Activated CD8-positive, alpha-beta memory T cell treated with anti-CD3 and anti-CD28 coated beads for 24 hours (primary cell): Measurements from ENCODE around the gene KCNIP3.

ENCODE experiments used
- DNase-seq: peaks from one replicate; pipeline ENCODE4 v3.0.0-alpha.2; 2020

Gene KCNIP3

DNA sequence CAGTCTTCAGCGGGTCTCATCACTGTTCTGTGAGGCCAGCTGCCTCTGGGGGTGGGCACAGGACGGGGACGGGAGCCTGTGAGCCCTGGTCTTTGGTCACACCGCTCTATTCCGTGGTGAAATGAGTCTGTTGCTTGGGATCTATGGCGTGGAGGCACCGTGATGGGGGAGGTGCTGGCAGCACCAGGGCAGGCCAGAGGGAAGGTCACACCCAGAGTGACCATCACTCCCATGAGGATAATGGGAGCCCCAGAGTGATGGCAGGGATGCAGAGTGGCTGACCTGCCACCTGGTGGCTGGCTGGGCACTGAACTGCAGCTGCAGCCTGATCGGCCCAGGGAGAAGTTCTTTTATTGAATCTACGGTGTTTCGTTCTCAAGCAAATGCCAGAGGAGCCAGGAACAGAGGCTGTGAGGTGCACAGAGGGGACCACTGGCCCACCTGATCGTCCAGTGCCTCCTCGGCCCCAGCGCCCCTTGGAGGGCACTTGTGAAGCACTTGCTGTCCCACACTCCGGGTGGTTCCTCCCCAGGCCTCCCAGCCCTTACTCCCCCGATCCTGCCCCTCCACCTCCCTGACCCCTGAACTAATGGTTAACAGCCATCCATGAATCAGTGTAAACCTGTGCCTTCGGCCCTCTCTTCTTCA, 17.9 kb downstream of the KCNIP3 start:
- no peak for DNase-seq

DNA sequence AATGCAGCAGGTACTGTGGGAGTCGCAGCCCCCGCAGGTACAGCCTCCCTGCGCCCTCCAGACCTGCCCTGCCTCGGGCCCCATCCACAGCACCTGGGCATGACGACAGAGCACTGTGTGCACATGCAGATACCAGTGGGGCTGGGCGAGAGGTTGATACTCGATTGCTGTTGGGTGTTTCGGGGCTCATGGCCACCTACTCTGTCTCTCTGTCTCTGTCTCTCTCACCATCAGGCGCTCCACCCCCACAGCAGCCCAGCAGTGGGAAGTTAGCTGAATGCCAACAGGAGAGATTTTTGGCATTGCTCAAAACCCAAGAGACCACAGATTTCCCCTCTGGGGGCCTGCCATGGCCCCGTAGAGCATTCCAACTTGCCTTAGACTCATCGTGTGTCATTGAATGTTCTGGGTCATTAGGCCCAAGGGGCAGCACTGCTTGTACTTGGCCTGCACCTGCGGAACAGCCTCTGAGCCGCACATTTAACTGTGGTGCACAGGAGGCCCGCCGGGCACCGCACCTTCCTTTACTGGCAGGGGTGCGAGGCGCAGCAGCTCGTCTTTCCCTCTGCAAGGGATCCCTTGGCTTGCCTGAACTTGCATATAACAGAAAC, 18.8 kb downstream of the KCNIP3 start:
- no peak for DNase-seq

DNA sequence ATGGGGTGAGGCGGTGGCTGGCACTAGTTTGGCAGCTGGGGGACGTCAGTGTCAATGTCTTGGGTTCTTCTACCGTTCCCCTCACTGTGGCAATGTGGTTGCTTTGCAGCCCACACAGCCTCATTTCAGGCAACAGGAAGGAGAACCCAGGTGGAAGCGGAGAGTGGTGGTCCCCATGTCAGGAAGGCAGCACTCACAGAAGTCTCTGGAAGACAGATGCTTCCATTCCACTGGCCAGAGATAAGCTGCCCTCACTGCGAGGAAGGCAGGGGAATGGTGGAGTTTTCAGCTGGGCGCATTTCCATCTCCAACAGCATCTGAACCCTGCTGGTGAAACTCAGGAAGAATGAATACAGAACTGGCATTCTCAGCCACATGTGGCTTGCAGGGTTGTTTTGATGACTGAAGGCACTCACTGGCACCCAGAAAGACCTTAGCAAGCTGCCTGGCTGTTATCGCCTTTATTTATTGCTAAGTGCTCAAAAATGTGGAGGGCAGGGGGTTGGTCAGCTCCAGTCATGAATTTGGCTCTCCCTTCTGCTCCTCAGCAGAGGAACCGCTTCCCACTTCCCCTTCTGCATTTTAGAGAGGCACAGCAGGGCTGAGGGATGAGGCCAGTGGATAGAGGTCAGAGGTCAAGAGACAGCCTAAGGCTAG, 19.4 kb downstream of the KCNIP3 start:
- DNase-seq = no peak

DNA sequence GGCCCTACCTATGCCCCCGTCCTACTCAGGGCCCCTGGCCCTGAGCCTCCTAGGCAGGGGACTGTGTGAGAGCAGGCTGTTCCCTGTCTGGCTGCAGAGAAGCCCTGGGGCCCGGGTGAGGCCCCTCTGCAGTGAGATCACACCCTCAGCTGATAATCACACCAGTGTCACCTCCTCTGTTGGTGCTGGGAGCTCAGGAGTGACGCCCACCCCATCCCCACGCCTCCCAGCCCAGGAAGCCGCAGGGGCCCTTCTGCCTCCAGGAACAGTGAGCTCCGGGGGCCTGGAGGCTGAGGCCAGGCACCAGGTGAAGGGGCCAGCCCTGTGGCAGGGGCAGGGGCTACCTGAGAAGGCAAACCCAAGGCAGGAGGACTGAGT, 20.0 kb downstream of the KCNIP3 start:
- no peak for DNase-seq

DNA sequence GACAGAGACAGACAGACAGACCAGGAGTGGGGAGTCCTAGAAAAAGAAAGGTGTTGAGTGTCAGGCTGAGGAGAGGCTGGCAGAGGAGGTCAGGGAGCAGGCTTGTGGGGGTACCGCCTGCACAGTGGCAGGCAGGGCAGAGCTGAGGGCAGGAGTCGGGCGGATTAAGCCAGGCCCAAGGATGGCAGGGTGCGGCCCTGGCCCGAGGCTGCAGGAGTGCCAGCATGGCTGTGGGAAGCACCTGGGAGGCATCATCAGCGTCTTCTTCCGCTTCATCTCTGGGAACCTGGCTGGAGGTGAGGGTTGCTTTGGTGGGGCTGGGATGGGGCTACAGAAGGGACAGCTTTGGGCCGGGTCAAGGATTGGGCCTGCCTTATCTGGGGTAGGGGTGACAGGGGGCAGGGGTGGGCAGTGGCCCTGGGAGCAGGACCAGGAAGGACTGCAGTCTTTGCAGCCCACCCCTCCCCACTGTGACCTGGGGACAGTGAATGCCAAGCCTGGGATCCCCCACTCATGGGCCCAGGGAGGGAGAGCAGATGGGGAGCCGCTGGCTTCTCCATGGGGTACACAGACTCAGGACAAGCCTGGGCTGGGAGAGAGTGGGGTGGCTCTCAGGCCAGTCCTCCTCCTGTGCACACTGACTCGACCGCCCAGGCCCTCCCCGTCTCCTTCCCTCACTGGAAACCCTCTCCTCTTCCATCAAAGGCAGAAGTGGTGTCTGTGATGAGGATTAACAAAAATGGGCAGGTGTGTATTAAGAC, 20.7 kb downstream of the KCNIP3 start:
- no peak for DNase-seq

DNA sequence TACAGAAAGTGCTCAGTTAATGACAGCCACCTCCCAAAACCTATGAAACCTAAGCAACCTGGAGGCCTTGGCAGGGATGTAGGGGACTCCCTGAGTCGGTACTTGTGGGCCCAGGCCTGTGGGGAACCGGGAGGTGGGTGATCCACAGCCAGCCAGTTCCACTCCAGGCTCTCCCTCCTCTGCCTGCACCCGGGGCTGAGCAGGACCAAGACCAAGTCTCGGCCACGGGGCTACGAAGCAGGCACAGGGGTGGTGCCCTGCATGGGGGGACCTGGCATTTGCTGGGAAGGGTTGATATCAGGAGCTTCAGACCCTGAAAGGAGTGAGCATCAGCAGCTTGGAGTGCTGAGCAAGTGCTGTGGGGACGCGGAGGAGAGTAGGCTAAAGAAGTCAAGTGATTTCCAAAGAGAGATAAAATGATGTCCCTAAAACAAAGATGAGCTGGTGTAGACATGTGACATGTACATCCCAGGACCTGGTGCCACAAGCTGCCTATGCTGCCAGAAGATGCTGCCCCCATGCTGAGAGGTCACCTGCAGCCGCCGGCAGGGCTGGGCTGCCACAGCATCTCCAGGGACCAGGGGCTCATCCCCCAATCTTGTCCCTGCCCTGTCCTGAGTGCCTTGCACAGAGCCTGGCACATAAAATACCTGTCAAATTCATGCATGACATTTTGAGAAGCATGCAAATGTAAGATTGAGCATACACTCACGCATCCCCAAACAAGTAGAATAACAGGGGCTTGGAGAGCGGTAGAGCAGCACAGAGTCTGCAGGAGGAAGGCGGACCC, 21.5 kb downstream of the KCNIP3 start:
- DNase-seq = no peak

DNA sequence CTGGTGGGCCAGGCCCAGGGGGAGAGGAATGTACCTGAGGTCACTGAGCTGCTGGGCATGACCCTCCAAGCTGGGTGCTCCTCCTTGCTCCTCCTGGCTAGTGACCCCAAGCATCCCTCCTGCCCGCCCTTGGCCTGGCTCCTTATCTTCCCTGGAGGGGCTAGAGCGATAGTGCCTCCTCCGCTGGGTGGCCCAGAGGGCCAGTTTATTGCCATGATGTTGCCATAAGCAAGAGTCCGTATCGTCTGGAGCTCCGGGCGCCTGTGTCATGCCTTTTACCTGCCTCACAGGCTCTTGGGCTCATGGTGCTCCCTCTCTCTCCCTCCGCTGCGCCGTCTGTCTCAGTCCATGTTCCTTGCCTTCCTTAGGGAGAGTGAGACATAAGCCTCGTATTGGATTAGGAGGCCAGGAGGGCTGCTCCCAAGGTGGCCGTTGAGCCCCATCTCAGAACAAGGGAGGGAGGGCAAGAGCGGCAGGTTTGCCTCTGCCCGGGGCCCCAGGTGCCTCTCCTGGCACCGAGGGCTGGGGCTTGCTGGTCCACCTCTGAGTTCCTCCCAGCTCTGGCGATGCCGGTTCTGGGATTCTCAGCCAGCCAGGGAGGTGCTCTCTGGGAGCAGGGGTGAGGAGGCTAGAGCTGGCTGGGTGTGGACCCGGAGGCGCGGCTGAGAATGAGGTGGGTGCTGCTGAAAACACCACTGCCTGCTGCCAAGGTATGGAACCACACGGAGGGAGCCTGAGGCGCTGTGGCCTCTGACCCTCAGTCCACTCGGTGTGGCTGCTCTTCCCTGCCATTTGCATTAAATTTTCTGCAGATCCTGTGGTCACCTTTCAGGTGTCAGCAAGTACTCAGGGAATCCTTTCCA, 22.6 kb downstream of the KCNIP3 start:
- no peak for DNase-seq

DNA sequence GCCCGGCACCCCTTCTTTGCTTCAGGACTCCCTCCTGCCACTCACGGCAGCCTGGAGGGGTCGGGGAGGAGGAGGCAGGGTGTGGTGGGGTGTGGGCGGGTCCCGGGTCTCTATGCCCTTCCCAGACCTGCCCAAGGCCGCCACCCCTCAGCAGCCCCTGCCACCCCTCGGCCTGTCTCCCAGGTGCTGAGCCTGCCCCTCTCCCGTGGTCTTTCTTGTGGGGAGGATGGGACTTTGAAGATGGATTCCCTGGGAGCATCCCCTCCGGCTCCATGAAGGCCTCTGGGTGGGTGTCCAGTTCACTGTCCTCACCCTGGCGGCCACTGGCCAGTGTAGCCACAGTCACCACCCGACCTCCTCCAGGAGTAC, 23.2 kb downstream of the KCNIP3 start:
- no peak for DNase-seq

DNA sequence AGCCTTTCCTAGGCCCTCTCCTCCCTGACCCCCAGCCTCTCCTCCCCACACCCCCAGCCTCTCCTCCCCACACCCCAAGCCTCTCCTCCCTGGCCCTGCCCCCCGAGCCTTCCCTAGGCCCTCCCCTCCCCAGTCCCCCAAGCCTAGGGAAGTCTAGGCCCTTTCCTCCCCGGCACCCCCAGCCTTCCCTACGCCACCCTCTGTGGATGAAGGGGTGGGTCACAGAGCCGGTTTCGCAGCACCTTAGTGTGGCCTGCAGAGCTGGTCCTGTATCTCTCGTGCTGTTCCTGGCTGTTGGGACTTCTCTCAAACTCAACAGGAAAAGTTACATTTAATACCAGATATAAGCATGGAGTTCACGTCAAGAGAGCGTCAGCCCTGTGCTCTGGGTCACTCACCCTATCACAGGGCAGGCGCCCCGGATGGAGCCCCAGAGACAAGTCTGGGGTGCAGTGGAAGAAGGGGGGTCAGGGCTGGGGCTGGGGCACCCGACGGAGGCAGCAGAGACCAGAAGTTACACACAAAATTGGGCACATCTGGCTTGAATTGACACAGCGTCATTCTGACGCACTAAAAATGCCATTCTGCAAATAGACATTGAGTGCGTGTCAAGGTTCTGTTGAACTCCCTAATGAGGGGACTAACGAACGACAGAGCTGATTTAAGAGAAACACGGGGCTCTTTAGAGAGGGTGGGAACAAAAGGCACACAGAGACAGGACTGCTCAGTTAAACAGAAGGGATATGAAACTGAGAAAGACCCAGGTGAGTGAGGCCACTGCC, 24.0 kb downstream of the KCNIP3 start:
- no peak for DNase-seq

DNA sequence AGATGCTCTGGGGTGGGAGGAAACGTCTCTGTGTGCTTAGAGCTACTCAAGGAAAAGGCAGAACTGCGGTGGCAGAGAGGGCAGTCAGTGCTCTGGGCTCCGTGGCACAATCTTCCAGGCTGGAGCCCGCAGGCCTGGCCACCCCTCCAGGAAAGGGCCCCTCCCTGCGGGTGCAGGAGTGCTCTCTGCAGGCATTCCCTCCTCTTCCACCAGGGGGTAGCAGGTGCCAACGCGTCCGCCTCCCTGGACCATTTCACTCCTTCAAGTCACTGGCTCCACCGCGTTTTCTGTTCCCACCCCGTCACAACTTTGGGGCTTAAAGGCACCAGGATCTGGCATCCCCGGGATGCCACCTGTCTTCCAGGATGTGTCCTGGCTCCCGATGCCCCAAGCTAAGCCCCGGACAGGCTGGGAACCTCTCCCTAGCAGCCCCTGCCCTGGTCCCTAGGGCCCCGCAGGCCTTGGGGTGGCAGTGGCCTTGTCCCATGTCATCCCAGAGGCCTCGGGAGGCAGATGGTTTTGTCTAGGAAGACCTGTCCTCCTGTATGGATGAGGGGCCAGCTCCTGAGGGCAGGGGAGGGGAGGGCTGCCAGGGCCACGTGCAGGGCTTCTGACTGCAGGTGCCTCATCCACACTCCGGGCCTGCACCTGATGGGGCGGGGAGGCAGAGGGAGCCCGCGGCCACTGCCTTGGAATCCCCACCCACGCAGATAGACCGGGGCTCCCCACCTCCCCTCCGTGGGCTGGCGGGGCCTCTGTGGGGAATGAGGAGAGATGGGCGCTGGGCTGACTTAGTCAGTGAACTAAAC, 26.4 kb downstream of the KCNIP3 start:
- DNase-seq = no peak

DNA sequence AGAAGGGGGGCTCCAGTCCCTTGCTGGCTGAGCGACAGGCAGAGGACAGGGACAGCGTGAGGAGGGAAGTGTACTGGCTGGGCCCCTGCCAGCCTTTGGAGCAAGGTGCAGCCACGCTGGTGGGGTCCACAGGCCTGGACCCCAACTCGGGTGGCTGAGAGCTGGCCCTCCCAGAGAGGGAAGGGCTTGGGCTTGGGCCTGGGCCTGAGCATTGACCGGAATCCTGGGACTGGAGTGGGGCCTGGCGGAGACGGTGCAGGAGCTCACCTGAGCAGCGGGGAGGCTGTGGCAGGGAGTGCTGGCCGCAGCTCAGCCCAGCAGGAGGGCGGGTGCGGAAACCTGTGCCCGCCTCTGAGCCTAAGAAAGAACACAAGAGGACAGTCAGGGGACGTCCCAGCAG, 27.9 kb downstream of the KCNIP3 start:
- no peak for DNase-seq

DNA sequence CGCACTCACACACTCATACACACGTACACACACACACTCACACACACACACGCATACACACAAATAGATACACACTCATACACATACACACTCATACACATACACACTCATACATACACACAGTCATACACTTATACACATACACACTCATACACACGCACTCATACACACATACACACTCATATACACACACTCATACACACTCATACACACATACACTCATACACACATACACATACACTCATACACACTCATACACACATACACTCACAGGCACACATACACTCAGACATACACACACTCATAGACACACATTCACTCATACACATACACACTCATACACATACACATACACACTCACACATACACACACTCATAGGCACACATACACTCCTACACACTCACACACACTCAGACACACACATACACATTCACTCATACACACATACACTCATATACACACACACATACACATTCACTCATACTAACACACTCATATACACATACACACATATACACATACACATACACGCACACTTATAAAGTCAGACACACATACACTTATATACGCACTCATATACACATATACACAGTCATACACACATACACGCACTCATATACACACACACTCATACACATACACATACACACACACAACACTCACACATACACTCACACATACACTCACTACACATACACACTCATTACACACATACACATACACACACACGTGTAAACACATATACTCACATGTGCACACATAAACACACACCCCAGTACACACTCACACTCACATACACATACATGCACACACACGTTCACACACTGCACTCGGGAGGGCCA, 28.7 kb downstream of the KCNIP3 start:
- DNase-seq = no peak

DNA sequence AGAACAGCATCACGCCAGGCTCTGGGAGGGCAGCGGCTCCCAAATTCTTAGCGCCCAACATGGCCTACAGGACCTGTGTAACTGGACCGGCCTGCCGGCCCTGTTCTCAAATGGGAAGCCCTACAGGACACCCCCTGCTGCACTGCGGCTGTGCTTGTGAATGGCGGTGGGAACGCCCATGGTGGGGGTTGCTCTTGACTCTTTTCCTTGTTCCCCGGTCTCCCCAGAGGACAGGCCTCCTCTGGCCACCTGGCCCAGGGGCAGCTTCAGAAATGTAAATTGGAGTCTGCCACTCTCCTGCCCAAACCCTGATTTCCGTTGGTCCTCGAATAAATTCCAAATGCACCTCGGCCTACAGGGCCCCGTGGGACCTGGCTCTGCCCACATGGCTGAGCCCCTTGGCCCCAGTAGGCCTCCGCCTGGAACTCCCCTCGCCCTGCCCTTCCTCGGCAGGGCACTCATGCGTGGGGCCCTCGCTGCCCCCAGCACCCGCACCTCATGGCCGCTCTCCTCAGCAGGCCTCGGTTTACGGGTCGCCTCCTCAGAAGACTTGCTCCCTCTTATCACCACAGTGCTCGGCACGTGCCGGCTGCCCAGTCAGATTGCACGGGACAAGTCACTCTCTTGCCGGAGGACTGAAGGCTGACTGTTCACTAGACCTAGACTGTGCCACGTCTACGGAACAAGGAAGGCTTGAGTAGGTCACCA, 29.4 kb downstream of the KCNIP3 start:
- no peak for DNase-seq

DNA sequence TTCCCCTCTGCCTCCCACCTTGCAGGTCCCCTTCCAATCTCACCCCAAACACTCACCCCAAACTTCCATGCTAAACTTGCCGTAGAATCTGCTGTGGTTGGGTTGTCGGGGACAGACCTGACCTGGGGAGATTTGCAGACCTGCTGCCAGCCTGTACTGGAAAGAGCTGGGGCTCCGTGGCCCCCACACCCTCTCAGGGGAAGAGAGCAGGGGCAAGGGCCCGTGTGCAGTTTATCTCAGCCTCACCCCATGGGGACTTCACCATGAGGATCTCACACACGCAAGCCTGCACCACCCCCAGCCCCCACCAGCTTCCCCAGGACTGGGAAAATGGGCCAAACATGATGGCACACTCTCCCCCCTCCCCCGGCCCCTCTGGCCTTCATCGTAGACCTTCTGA, 30.7 kb downstream of the KCNIP3 start:
- no peak for DNase-seq

DNA sequence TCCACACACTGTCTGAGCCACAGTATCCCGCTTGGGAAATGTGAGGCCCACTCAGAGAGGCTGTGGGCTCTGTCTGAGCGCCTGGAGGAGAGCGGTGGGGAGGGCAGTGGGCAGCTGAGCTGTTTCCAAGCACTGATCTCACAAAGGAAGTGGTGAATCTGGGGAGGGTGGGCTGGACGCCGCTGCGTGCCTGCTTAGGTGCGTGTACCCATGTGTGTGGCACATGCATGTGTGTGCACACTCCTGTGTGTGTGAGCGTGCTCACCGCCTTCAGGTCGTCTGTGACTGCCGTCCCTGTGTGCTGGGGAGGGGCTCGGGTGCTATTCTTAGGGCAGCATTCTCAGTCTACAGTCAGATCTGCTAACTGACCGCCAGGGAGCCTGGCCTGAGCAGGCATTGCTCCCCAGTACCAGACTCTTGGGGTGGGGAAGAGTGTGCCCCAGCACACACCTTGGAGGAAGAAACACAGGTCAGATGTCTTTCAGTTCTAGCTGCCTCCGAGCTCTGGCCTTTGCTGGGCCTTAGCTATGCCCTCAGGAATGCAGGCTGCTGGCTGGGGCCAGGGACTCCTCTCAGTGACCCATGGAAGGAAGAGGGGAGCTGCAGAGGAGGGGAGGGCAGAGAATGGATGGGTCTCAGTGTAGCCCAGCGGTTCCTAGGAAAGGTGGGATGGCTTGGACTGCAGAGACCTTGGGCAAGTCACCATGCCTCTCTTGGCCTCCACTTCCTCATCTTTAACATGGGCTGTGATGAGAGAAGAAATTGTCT, 31.4 kb downstream of the KCNIP3 start:
- DNase-seq = no peak

DNA sequence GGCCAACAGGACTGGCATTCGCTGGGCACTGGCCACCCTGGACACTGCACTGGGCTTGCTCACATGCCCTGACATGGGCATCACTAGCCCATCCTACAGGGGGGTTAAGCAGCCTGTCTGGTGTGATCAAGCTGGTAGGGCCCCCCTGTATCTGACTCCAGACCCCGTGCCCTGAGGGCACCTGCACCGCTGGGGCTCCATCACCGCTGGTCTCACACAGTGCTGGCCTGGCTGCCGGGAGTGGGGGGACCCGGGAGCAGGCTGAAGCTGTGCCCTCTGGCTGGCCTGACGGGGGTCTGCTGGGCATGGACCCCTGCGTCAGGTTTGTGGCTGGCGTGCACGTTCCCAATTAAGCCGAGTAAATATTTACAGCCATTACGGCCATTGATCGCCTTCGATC, 32.3 kb downstream of the KCNIP3 start:
- no peak for DNase-seq

DNA sequence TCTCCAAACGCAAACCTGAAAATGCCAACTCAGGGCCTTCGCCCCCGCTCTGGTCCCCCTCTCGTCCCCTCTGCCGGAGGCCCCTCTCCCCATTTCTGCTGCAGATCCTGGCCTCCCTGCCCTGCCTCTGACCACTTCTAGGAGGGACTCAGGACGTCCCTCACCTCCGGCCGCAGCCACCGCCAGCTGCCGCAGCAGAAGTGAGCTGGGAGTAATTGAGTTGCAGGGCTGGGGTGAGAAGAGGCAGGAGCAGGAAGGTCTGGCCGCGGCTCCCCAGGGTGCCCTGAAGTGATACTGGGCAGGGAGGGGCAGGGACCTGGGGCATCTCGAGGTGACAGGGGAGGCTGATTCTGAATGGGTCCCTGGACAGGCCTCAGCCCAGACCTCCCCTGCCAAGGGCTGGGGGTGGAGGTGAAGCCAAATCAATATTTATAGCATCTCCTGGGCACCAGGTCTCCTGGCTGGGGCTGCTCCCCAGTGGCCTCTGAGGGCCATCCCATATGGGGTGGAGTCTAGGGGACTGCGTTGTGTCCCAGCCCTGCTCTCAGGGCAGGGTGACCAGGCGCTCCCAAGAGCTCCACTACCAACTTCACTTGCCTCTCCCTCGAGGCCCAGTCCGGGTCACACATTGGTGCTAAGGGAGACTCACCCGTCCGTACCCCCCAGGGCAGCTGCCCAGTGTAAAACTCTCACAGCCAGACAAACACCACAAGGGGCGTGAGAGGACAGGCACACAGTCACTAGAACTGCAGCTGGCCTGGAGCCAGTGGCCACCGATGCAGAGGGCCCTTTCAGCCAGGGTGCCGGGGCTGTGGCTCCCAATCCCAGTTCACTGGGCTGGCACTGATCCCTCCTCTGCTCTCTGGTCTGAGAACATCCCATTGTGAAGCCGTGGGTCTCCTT, 33.0 kb downstream of the KCNIP3 start:
- no peak for DNase-seq
